GM12865 (cell line): Measurements from ENCODE around the gene SCNN1A.
A peak's percentile ranks its signal among the peaks of the same experiment; 100 is the strongest.

Experiments used
- DNase-seq: peaks from one replicate; pipeline ENCODE4 v3.0.0; 2010; ENCODE audit warnings: low read depth
- H3K4me3 ChIP-seq: 2 replicates; pipeline ENCODE4 v1.5.1; 2011; ENCODE audit warnings: mild to moderate bottlenecking, low read depth, low read length, control low read depth
- CTCF ChIP-seq: IDR thresholded peaks from 2 replicates; pipeline ENCODE4 v1.5.1; 2011; ENCODE audit warnings: low read length, control low read depth, low read depth, inconsistent platforms; ENCODE audit not compliant: insufficient read depth; ENCODE audit errors: missing control alignments

The SCNN1A gene

DNA sequence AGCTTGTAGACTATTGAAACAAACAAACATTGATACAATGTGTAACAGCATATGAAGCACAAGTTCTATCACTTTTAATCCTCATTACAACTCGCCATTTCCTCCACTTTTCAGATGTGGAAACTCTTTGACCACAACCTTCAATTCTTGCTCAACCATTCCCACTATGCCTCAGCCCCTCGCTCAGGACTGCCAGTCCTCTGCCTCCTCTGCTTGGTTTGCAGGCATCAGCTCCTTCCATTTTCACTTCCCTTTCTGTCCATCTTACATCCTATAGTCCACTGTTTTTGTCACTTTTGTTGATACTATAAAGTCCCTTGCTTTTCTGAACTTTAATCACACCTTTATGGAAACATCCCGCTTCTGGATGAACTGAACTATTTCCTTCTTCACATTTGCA is 41.2 kb upstream of the SCNN1A start:
- DNase-seq, result peak; percentile 35
- TF ChIP-seq CTCF, result no peak
- H3K4me3 ChIP-seq, result no peak overlapping the region

DNA sequence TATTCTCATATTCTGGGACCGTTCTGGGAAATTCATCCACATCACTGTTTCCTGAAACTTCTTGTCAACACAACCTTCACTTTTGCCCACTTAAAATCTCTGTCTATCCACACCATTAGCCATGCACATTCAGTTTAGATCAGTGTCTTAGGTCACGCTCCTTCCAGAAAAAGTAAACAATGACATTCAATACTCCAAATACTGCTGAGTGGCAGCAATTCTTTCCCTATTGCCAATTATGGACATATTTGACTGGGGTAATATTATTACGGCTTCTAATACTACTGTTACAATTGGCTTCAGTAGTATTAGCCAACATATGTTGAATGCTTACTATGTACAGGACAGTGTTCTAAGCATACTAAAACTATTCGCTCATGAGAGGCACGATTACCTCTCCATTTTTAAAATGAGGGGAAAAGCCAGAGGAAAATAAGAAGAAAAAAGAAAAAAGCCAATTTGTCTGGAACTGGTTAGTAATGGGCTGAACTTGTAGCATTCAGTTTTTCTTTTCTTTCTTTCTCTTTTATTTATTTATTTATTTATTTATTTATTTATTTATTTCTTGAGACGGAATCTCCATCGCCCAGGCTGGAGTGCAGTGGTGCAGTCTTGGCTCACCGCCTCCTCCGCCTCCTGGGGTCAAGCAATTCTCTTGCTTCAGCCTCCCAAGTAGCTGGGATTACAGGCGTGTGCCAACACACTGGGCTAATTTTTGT is 32.0 kb upstream of the SCNN1A start:
- no peak for DNase-seq
- TF ChIP-seq CTCF, result no peak

DNA sequence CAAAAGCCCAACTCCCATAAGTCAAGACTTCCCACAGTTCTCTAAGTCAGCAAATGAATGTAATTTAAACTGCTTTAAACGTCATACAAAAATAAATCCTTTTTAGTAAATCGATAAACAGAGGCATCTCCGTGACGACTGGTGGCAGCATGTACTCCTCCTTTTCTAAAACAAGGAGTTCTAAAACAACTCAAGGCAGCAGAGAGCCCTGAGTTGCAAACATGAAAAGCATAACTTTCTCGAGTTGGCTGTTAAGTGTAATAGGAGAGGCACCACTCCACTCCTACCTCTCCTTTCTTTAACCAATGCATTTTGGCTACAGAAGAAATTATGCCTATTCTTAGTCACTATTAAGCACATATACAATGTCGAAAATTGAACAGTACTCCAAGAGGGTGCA is 30.6 kb upstream of the SCNN1A start:
- H3K4me3 ChIP-seq, result no peak overlapping the region
- no peak for DNase-seq
- no peak for TF ChIP-seq CTCF

More for the DNA sequence above, 32.0 kb upstream of the SCNN1A start:
- H3K4me3 ChIP-seq, result no peak overlapping the region

DNA sequence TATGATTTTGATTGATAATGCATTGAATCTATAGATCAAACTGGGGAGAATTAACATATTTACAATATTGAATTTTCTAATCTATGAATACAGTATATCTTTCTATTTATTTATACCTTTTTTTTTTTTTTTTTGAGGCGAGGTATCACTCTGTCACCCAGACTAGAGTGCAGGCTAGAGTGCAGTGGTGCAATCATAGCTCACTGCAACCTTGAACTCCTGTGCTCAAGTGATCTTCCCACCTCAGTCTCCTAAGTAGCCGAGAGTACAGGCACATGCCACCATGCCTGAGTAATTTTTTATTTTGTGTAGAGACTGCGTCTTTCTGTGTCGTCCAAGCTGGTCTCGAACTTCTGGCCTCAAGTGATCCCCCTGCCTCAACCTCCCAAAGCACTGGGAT is 29.0 kb upstream of the SCNN1A start:
- no peak for TF ChIP-seq CTCF
- H3K4me3 ChIP-seq, result no peak overlapping the region
- DNase-seq, result no peak

GRCh38 chr12:6399884-6400644 is 24.7 kb upstream of the SCNN1A start:
- DNase-seq, result no peak
- H3K4me3 ChIP-seq, result no peak overlapping the region

GRCh38 chr12:6396031-6396430 is 20.7 kb upstream of the SCNN1A start:
- no peak overlapping the region for H3K4me3 ChIP-seq
- no peak for TF ChIP-seq CTCF
- DNase-seq, result no peak

More at GRCh38 chr12:6399884-6400644, 24.7 kb upstream of the SCNN1A start:
- no peak for TF ChIP-seq CTCF
